KMS-11 (cell line): ENCODE data around the gene ACAP1.

Experiments
- H2AFZ ChIP-seq: fragments of 200-600 bp; sonication (generic); 2 replicates; pipeline ENCODE4 v1.6.1; 2016; ENCODE audit warnings: antibody characterized with exemption, mixed run types, low read depth
- H3K27ac ChIP-seq: fragments of 200-600 bp; sonication (generic); 2 replicates; pipeline ENCODE4 v1.6.1; 2016; ENCODE audit warnings: mild to moderate bottlenecking, mixed run types
- H3K27me3 ChIP-seq: fragments of 200-600 bp; sonication (generic); 2 replicates; pipeline ENCODE4 v1.6.1; 2017; ENCODE audit warnings: mild to moderate bottlenecking, low read depth, mixed run types, moderate library complexity; ENCODE audit not compliant: insufficient read depth
- H3K36me3 ChIP-seq: fragments of 200-600 bp; sonication (generic); 2 replicates; pipeline ENCODE4 v1.6.1; 2017; ENCODE audit warnings: mild to moderate bottlenecking, mixed run types; ENCODE audit not compliant: insufficient read depth
- H3K4me1 ChIP-seq: fragments of 200-600 bp; sonication (generic); 2 replicates; pipeline ENCODE4 v1.6.1; 2016; ENCODE audit warnings: mild to moderate bottlenecking, low read depth, mixed run types; ENCODE audit not compliant: poor library complexity, severe bottlenecking
- H3K4me2 ChIP-seq: fragments of 200-600 bp; sonication (generic); 2 replicates; pipeline ENCODE4 v1.7.0; 2016; ENCODE audit warnings: mild to moderate bottlenecking, mixed run types
- H3K4me3 ChIP-seq: fragments of 200-600 bp; sonication (generic); IDR thresholded peaks from 2 replicates; pipeline ENCODE4 v1.6.1; 2017; ENCODE audit warnings: low read depth, low read length, mixed read lengths; ENCODE audit not compliant: insufficient read depth
- H3K79me2 ChIP-seq: fragments of 200-600 bp; sonication (generic); 2 replicates; pipeline ENCODE4 v1.6.1; 2016; ENCODE audit warnings: low read depth, mixed run types; ENCODE audit not compliant: insufficient read depth
- H3K9ac ChIP-seq: fragments of 200-600 bp; sonication (generic); 2 replicates; pipeline ENCODE4 v1.6.1; 2016; ENCODE audit warnings: mild to moderate bottlenecking, mixed run types
- H4K20me1 ChIP-seq: fragments of 200-600 bp; sonication (generic); 2 replicates; pipeline ENCODE4 v1.6.1; 2016; ENCODE audit warnings: mild to moderate bottlenecking, mixed run types; ENCODE audit not compliant: insufficient read depth
- TF ChIP-seq, protein P1 (sequence below): fragments of 200-600 bp; sonication (generic); conservative IDR thresholded peaks from 2 replicates; pipeline ENCODE4 v1.6.1; 2017; ENCODE audit warnings: low read depth, mild to moderate bottlenecking, antibody characterized with exemption, low read length, moderate library complexity, mixed read lengths

The ACAP1 gene

DNA sequence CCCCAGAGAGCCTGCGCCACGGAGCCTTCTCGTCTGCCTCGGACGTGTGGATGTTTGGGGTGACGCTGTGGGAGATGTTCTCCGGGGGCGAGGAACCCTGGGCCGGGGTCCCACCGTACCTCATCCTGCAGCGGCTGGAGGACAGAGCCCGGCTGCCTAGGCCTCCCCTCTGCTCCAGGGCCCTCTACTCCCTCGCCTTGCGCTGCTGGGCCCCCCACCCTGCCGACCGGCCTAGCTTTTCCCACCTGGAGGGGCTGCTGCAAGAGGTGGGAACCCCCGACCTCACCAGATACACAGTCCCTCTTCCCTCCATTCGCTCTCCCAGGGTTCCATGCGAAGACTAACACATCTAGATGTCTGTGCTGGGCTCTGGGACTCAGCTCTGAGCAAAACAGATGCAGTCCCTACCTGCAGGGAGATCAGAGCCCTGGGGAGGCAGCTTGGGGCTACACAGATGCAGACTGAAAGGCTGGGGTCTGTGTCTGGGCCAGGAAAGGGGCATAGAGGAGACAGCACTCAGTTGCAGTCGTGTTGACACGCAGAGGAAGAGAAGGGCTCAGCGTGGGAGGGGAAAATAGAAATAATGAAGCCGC is 48.3 kb downstream of the ACAP1 start:
- H3K27ac ChIP-seq, result no peak overlapping the region
- no peak overlapping the region for H2AFZ ChIP-seq
- H3K4me3 ChIP-seq, result no peak overlapping the region
- no peaks in the 10 kb centered on the region for H3K36me3 ChIP-seq
- H3K27me3 ChIP-seq, result no peaks in the 10 kb centered on the region
- no peaks in the 10 kb centered on the region for H4K20me1 ChIP-seq
- peak overlapping the region; percentile 27; the same call in 1 of the 2 replicates for H3K9ac ChIP-seq
- TF ChIP-seq, protein P1, sequence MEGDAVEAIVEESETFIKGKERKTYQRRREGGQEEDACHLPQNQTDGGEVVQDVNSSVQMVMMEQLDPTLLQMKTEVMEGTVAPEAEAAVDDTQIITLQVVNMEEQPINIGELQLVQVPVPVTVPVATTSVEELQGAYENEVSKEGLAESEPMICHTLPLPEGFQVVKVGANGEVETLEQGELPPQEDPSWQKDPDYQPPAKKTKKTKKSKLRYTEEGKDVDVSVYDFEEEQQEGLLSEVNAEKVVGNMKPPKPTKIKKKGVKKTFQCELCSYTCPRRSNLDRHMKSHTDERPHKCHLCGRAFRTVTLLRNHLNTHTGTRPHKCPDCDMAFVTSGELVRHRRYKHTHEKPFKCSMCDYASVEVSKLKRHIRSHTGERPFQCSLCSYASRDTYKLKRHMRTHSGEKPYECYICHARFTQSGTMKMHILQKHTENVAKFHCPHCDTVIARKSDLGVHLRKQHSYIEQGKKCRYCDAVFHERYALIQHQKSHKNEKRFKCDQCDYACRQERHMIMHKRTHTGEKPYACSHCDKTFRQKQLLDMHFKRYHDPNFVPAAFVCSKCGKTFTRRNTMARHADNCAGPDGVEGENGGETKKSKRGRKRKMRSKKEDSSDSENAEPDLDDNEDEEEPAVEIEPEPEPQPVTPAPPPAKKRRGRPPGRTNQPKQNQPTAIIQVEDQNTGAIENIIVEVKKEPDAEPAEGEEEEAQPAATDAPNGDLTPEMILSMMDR, result no peak
- H3K4me1 ChIP-seq, result no peaks in the 10 kb centered on the region
- peak overlapping the region; percentile 21; the same call in 1 of the 2 replicates for H3K4me2 ChIP-seq
- no peaks in the 10 kb centered on the region for H3K79me2 ChIP-seq

DNA sequence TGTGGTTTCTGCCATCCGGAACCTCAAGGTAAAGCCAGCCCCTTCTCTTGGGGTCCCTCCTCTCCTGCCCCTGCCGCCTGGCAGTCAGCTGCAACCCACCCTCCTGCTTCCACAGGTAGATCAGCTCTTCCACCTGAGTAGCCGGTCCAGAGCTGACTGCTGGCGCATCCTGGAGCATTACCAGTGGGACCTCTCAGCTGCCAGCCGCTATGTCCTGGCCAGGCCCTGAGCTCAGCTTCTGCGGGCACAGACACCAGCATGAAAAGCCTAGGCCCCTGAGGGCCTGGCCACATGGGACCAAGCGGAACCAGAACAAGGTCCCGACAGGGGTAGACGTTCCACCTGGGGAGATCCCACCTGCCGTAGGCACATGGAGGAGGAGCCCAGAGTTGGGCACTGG is 52.5 kb downstream of the ACAP1 start:
- Histone ChIP-seq H3K4me1 (no peaks in the 10 kb centered on the region), H3K9ac (no peak overlapping the region), H3K4me2 (no peak overlapping the region), H3K36me3 (no peaks in the 10 kb centered on the region), H2AFZ (no peak overlapping the region), H3K79me2 (no peaks in the 10 kb centered on the region), H3K4me3 (no peak overlapping the region), H4K20me1 (no peaks in the 10 kb centered on the region), H3K27ac (no peak overlapping the region), H3K27me3 (no peaks in the 10 kb centered on the region)
- TF ChIP-seq, protein P1, result no peak

DNA sequence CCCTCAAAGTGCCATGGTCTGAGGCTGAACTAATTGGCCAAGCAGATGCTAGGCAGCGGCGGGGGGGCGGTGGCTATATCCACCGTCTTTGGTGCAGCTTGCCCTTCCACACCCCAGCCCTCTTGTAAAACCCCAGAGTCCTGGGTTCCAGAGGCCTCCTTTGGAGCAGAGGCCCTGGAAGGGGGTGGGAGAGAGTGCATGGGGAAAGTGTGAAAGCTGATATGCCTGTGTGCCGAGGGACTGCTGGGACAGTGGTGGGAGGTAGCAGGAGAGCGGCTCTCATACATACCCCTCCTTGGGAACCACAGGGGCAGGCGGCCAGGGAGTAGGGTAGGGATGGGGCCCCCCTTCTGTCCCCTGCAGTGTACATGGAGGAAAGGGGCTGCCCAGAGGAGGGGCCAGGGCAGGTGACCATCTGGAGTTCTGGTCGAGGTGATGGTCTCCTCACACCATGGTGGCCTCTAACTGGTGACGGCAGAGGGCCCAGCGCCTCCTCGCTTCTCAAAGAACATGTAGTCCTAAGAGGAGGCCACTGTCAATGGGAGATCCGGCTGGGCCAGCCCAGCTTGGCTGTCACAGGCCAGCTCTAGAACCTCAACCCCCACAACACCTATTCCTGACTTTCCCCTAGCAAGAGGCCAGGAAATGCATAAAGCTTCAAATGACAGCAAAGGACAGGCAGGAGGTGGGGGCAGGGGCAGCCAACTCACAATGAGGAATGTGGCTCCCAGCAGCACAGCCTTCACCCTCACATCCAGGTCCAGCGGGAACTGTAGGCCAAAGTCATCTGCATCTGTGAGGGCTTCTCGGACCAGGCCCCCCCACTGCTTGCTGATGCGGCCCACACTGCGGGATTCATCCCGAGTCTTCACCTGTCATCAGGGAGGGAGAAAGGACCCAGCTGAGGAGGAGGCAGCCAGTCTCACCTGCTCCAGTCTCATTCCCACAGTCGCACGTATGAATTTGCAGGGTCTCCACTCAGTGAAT is 53.9 kb downstream of the ACAP1 start:
- H3K4me3 ChIP-seq, result no peak overlapping the region
- no peaks in the 10 kb centered on the region for H3K4me1 ChIP-seq
- no peak overlapping the region for H3K27ac ChIP-seq
- H3K4me2 ChIP-seq, result no peak overlapping the region
- TF ChIP-seq, protein P1, result no peak
- no peaks in the 10 kb centered on the region for H3K36me3 ChIP-seq
- H3K9ac ChIP-seq, result no peak overlapping the region
- H3K79me2 ChIP-seq, result no peaks in the 10 kb centered on the region
- no peaks in the 10 kb centered on the region for H4K20me1 ChIP-seq
- no peaks in the 10 kb centered on the region for H3K27me3 ChIP-seq
- H2AFZ ChIP-seq, result no peak overlapping the region

DNA sequence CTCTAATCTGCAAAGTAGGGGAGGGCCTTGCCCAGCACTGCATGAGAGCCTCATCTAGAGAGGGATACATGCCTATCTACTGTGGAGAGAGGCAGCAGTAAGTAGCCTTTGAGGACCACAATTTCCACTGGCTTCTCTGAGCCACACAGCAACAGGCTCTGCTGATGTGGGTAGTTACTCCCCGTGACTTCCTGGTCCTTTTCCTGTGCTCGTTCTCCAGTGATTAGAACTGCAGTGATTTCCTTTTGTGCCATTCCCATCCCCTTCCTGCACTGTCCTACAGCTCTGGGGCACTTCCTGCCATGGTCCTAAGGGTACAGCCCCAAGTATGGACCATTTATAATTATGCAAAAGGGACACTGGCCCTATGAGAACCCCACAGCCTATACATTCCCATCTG is 55.0 kb downstream of the ACAP1 start:
- no peaks in the 10 kb centered on the region for H3K4me1 ChIP-seq
- TF ChIP-seq, protein P1, result no peak
- no peaks in the 10 kb centered on the region for H3K79me2 ChIP-seq
- no peak overlapping the region for H3K4me3 ChIP-seq
- H3K4me2 ChIP-seq, result no peak overlapping the region
- H3K9ac ChIP-seq, result no peak overlapping the region
- H2AFZ ChIP-seq, result no peak overlapping the region
- H3K27ac ChIP-seq, result no peak overlapping the region
- no peaks in the 10 kb centered on the region for H4K20me1 ChIP-seq
- H3K27me3 ChIP-seq, result no peaks in the 10 kb centered on the region
- H3K36me3 ChIP-seq, result no peaks in the 10 kb centered on the region
